Calu3 (cell line): ENCODE results near the gene ENPP7. TPM values are rescaled to one million over a fixed set of nuclear protein-coding genes. Genes with fewer than 3 reads are reported as not detected.

Experiments used
- BruUV-seq: library from RNA; stranded (reverse); fragments of 400-500 nt; replicated peaks from 2 replicates; lab custom pipeline; 2021; lab: Mats Ljungman, UMichigan
- CTCF ChIA-PET: fragments of 300-600 bp; sonication (Branson Sonifier 250); formaldehyde crosslinking; loops from one replicate; lab custom pipeline; 2022; ENCODE audit warnings: antibody characterized with exemption; lab: Charles Lee
- DNase-seq: peaks from one replicate; pipeline ENCODE4 v3.0.0; 2022
- H3K27ac Mint-ChIP-seq: one replicate; pipeline ENCODE4 v1.8.0; 2022; ENCODE audit warnings: mixed read lengths; ENCODE audit not compliant: unreplicated experiment
- H3K27me3 Mint-ChIP-seq: one replicate; pipeline ENCODE4 v1.8.0; 2022; ENCODE audit warnings: mixed read lengths; ENCODE audit not compliant: unreplicated experiment
- H3K36me3 Mint-ChIP-seq: one replicate; pipeline ENCODE4 v1.8.0; 2022; ENCODE audit warnings: mild to moderate bottlenecking, moderate library complexity, mixed read lengths; ENCODE audit not compliant: insufficient read depth, unreplicated experiment
- H3K4me1 Mint-ChIP-seq: one replicate; pipeline ENCODE4 v1.8.0; 2022; ENCODE audit warnings: mild to moderate bottlenecking, low read depth, mixed read lengths; ENCODE audit not compliant: unreplicated experiment
- H3K4me3 Mint-ChIP-seq: one replicate; pipeline ENCODE4 v1.8.0; 2022; ENCODE audit warnings: mild to moderate bottlenecking, low read depth, moderate library complexity, mixed read lengths; ENCODE audit not compliant: unreplicated experiment
- H3K9me3 Mint-ChIP-seq: one replicate; pipeline ENCODE4 v1.8.0; 2022; ENCODE audit warnings: low read depth, mixed read lengths; ENCODE audit not compliant: unreplicated experiment
- intact Hi-C: fragments of 100-400 bp; cut with micrococcal nuclease; formaldehyde crosslinking; loops from one replicate; pipeline ENCODE4 v1.10.0; 2022; ENCODE audit not compliant: unreplicated experiment
- total RNA-seq: library from RNA; stranded (reverse); gene quantifications from 2 replicates; pipeline ENCODE4 v1.2.3, GENCODE V29; 2022
- TF ChIP-seq, protein P1 (sequence below): fragments of 200-600 bp; IDR thresholded peaks from one replicate; pipeline ENCODE4 v1.8.0; 2022; ENCODE audit warnings: antibody characterized with exemption; ENCODE audit not compliant: unreplicated experiment

ENPP7 gene
- total RNA-seq, 1 experiment from 2014 or later: not detected

DNA sequence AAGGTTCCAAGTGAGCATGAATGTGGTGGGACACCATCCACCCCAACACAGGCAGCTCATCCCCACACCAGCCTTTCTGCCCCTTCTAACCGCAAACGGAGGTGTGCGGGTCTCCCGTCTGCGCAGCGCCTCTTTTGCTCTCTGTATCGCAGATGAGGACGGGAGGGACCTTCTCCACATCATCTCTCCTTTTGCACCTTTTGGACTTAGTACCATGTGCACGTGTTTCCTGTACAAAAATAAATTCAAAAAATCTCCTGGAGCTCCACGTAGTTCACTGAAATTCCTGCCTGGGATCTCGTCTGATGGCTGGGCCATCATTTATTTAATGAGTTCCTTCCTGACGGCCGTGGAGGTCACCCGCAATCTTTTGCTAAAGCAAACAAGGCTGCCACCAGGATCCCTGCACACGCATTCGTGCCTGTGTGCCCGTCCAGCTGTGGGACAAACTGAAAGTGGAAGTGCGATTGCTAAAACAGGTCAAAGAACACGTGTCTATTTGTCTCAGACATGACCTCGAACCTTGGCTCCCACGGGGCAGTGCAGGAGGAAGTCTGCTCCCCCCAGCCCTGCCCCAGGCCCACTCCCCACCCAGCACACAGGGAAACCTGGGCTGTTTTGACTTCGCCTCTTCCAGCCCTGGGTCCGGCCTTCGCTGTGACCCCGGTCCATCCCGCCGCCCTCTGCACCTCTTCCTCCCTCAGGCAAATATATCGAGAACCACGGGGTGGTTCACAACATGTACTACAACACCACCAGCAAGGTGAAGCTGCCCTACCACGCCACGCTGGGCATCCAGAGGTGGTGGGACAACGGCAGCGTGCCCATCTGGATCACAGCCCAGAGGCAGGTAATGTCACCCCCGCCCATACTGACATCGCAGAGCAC, 2.3 kb downstream of the ENPP7 start:
- DNase-seq: no peak
- no peak overlapping the region for H3K27ac Mint-ChIP-seq
- intact Hi-C loops: no loop called here
- H3K4me3 Mint-ChIP-seq: no peak overlapping the region
- H3K4me1 Mint-ChIP-seq: peaks cover 21% of the 10 kb centered on the region
- H3K27me3 Mint-ChIP-seq: no peaks in the 10 kb centered on the region
- TF ChIP-seq, protein P1, sequence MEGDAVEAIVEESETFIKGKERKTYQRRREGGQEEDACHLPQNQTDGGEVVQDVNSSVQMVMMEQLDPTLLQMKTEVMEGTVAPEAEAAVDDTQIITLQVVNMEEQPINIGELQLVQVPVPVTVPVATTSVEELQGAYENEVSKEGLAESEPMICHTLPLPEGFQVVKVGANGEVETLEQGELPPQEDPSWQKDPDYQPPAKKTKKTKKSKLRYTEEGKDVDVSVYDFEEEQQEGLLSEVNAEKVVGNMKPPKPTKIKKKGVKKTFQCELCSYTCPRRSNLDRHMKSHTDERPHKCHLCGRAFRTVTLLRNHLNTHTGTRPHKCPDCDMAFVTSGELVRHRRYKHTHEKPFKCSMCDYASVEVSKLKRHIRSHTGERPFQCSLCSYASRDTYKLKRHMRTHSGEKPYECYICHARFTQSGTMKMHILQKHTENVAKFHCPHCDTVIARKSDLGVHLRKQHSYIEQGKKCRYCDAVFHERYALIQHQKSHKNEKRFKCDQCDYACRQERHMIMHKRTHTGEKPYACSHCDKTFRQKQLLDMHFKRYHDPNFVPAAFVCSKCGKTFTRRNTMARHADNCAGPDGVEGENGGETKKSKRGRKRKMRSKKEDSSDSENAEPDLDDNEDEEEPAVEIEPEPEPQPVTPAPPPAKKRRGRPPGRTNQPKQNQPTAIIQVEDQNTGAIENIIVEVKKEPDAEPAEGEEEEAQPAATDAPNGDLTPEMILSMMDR: no peak
- CTCF ChIA-PET: no interaction called here
- BruUV-seq: no TSS peak
- H3K36me3 Mint-ChIP-seq: no peaks in the 10 kb centered on the region
- no peaks in the 10 kb centered on the region for H3K9me3 Mint-ChIP-seq

DNA sequence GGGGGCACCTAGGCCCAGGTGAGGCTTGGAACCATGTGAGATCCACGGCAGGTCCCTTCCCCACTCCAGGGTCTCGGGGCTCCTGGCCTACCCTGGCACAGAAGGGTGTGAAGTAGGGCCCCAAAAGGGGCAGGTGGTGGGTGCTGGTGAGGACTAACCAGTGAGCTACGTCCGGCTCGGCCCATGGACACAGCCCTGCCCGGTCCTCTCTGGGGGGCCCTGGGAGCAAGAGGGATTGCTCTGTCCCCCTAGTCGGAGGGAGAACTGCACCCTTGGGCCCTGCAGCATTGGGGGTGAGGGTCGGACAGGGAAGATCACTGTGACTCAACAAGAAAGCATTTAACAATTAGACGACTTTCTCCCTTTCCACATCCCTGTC, 2.9 kb downstream of the ENPP7 start:
- intact Hi-C loops: no loop called here
- CTCF ChIA-PET: no interaction called here
- H3K4me3 Mint-ChIP-seq: no peak overlapping the region

DNA sequence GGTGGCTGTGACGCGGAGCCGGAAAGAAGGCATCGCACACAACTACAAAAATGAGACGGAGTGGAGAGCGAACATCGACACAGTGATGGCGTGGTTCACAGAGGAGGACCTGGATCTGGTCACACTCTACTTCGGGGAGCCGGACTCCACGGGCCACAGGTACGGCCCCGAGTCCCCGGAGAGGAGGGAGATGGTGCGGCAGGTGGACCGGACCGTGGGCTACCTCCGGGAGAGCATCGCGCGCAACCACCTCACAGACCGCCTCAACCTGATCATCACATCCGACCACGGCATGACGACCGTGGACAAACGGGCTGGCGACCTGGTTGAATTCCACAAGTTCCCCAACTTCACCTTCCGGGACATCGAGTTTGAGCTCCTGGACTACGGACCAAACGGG, 4.4 kb downstream of the ENPP7 start:
- Mint-ChIP-seq H3K4me3 (no peak overlapping the region), H3K36me3 (peaks cover 11% of the 10 kb centered on the region), H3K27me3 (no peaks in the 10 kb centered on the region), H3K27ac (no peak overlapping the region), H3K4me1 (peaks cover 39% of the 10 kb centered on the region), H3K9me3 (no peaks in the 10 kb centered on the region)
- intact Hi-C loops: no loop called here
- DNase-seq: no peak
- CTCF ChIA-PET: no interaction called here
- TF ChIP-seq, protein P1: no peak
- no TSS peak for BruUV-seq

More for the DNA sequence above, 2.9 kb downstream of the ENPP7 start:
- TF ChIP-seq, protein P1: no peak
- H3K36me3 Mint-ChIP-seq: no peaks in the 10 kb centered on the region
- H3K9me3 Mint-ChIP-seq: no peaks in the 10 kb centered on the region
- BruUV-seq: no TSS peak
- H3K27ac Mint-ChIP-seq: no peak overlapping the region
- no peak for DNase-seq
- H3K4me1 Mint-ChIP-seq: peaks cover 25% of the 10 kb centered on the region
- no peaks in the 10 kb centered on the region for H3K27me3 Mint-ChIP-seq

DNA sequence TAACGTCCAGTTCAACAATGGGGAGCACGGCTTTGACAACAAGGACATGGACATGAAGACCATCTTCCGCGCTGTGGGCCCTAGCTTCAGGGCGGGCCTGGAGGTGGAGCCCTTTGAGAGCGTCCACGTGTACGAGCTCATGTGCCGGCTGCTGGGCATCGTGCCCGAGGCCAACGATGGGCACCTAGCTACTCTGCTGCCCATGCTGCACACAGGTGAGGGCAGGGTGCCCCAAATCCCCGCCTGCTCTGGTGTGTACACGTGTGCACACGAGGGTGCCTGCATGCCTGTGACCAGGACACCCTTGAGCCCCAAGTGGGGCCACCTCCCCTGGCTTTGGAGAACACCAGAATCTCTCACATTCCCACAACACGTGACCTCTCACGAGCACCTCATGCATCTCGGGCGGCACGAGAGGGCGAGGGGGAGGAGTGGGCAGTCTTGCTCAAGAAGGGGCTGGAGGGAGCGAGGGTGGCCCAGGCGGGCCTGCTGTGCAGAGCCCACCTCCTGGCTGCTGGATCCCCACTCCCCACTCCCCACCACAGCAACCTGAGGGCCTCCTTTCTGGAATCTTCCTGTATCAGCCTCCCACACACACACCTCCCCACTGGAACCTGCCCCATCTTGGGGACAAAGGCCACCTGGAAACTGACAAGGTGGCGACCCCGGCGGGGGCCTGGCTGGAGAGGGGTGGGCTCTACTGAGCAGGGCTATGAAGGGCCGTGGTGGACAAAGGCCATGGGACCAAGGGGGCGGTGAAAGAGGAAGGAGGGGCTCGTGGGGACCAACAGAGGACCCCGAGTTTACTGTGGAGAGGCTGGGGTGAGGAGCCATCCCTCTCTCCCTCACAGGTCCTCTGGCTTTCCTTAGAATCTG, 6.5 kb downstream of the ENPP7 start:
- Mint-ChIP-seq H3K36me3 (peaks cover 11% of the 10 kb centered on the region), H3K4me3 (no peak overlapping the region), H3K4me1 (peaks cover 47% of the 10 kb centered on the region), H3K27ac (no peak overlapping the region), H3K9me3 (no peaks in the 10 kb centered on the region), H3K27me3 (no peaks in the 10 kb centered on the region)
- DNase-seq: no peak
- CTCF ChIA-PET: no interaction called here
- no TSS peak for BruUV-seq
- TF ChIP-seq, protein P1: no peak
- intact Hi-C loops: no loop called here
